Measurements from ENCODE around the gene LYPD4. TPM values are rescaled to one million over a fixed set of nuclear protein-coding genes. Genes with fewer than 3 reads are reported as not detected.

LYPD4 gene
- total and polyA plus RNA-seq, 2 experiments from 2014 or later = not detected

- H3K4me3 ChIP-seq = no peak overlapping the region
- no peaks in the 10 kb centered on the region for H3K27me3 ChIP-seq
- DNase-seq (ENCODE audit: low read depth in 1 of 2, low spot score in 1 of 2) = peak in 1 of 2 donors; percentile 60
- peak overlapping the region; percentile 48 for H3K27ac ChIP-seq
- peaks cover 31% of the 10 kb centered on the region for H3K36me3 ChIP-seq
- no peaks in the 10 kb centered on the region for H3K4me1 ChIP-seq (ENCODE audit: low read depth)
- TF ChIP-seq CTCF (IDR thresholded peaks at IDR 0.05; ENCODE audit: low read depth, low read length) = no peak
- H3K9me3 ChIP-seq (ENCODE audit: low read depth) = no peaks in the 10 kb centered on the region
Observed at GRCh38 chr19:41870401-41870873, 26.0 kb upstream of the LYPD4 start.

- H3K27me3 ChIP-seq = no peaks in the 10 kb centered on the region
- H3K36me3 ChIP-seq = peaks cover 41% of the 10 kb centered on the region
- no peaks in the 10 kb centered on the region for H3K4me1 ChIP-seq (ENCODE audit: low read depth)
- no peak for DNase-seq (ENCODE audit: low read depth in 1 of 2, low spot score in 1 of 2)
- no peak overlapping the region for H3K4me3 ChIP-seq
- TF ChIP-seq CTCF (IDR thresholded peaks at IDR 0.05; ENCODE audit: low read depth, low read length) = no peak
- no peaks in the 10 kb centered on the region for H3K9me3 ChIP-seq (ENCODE audit: low read depth)
- H3K27ac ChIP-seq = peak overlapping the region; percentile 48
Observed at GRCh38 chr19:41869374-41869955, 25.0 kb upstream of the LYPD4 start.

GRCh38 chr19:41868989-41869300 is 24.5 kb upstream of the LYPD4 start:
- Histone ChIP-seq H3K4me1 (ENCODE audit: low read depth) (no peaks in the 10 kb centered on the region), H3K4me3 (no peak overlapping the region), H3K27me3 (no peaks in the 10 kb centered on the region), H3K9me3 (ENCODE audit: low read depth) (no peaks in the 10 kb centered on the region), H3K36me3 (peaks cover 46% of the 10 kb centered on the region), H3K27ac (peak overlapping the region; percentile 48)
- no peak for TF ChIP-seq CTCF (IDR thresholded peaks at IDR 0.05; ENCODE audit: low read depth, low read length)
- DNase-seq (ENCODE audit: low read depth in 1 of 2, low spot score in 1 of 2) = no peak

- no peaks in the 10 kb centered on the region for H3K4me1 ChIP-seq (ENCODE audit: low read depth)
- H3K36me3 ChIP-seq = peaks cover 49% of the 10 kb centered on the region
- peak overlapping the region; percentile 48 for H3K27ac ChIP-seq
- TF ChIP-seq CTCF (IDR thresholded peaks at IDR 0.05; ENCODE audit: low read depth, low read length) = no peak
- H3K4me3 ChIP-seq = no peak overlapping the region
- no peaks in the 10 kb centered on the region for H3K27me3 ChIP-seq
- DNase-seq (ENCODE audit: low read depth in 1 of 2, low spot score in 1 of 2) = no peak
- no peaks in the 10 kb centered on the region for H3K9me3 ChIP-seq (ENCODE audit: low read depth)
Observed at GRCh38 chr19:41868120-41868988, 23.9 kb upstream of the LYPD4 start.

GRCh38 chr19:41866284-41866683 is 21.8 kb upstream of the LYPD4 start:
- no peak overlapping the region for H3K27ac ChIP-seq
- peaks cover 68% of the 10 kb centered on the region for H3K36me3 ChIP-seq
- no peak for TF ChIP-seq CTCF (IDR thresholded peaks at IDR 0.05; ENCODE audit: low read depth, low read length)

More at GRCh38 chr19:41866284-41866683, 21.8 kb upstream of the LYPD4 start:
- H3K9me3 ChIP-seq (ENCODE audit: low read depth) = no peaks in the 10 kb centered on the region
- no peaks in the 10 kb centered on the region for H3K27me3 ChIP-seq
- DNase-seq (ENCODE audit: low read depth in 1 of 2, low spot score in 1 of 2) = no peak
- H3K4me3 ChIP-seq = no peak overlapping the region
- peaks cover 6% of the 10 kb centered on the region for H3K4me1 ChIP-seq (ENCODE audit: low read depth)

Data from cardiac muscle cell (in vitro differentiated cells and primary cell).